ENCODE measurements around the gene CT45A9.
"Not testable (repeated sequence)": the region's sequence is repeated elsewhere in the genome, so short reads cannot be mapped to it uniquely, and the experiment has no call there.

CT45A9 gene

DNA sequence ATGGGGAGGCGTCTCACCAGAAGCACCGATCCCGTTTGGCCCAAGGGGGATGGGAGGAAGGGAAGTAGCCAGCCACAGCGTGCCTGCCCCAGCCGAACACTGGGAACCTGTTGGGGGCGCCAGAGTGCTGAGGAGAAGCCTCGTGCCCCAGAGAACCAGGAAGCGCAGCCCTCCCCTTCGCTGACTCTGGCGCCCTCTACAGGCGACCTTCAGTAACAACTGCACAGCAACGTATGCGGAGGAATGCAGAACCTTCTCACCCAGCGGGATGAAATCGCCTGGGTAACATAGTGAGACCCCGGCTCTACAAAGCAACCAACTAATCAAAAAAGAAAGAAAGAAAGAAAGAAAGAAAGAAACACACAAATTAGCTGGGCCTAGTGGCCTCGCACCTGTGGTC lies at the start of gene CT45A9:
TSS of gene CT45A9 (minus strand) at position 101 of the 400 bp plus-strand sequence. CDS start 3,751 bp downstream, outside the sequence.
- not testable (repeated sequence) for DNase-seq

DNA sequence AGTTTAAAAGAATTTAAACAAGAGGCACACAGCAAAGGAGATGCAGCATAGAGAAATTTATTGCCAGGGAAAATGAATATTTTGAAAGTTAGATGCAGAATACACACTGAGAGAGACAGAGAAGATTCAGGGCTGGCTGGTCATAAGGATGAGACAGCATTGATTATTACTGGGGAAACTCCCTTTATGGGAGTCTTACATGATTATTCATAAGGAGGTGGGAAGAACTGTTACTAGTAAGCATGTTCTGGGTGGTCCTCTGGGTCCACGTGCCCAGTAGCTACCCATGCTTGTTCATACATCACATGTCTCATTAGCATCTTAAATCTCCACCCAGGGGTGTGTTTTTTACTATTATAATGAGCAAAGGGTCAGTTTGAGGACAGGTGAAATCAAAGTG lies 48.9 kb upstream of the CT45A9 start:
- not testable (repeated sequence) for DNase-seq

DNA sequence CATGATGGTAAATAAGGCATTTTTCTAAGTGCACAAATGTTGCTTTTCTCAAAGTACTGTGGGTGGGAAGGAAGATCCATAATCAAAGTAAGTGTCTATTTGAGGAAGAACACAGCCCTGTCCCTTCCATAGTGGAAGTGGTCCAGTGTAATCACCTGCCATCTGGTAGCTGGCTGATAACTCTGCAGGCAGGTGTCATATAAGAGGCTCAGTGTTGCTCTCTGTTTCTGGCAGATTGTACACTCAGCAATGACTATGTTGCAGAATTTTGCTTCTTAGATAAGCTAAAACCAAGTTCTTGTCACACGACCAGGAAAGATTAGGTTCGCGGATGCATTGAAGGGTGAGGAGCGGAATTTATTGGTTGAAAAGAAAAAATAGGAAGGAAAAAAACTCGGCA lies 42.8 kb upstream of the CT45A9 start:
- no peak for DNase-seq

DNA sequence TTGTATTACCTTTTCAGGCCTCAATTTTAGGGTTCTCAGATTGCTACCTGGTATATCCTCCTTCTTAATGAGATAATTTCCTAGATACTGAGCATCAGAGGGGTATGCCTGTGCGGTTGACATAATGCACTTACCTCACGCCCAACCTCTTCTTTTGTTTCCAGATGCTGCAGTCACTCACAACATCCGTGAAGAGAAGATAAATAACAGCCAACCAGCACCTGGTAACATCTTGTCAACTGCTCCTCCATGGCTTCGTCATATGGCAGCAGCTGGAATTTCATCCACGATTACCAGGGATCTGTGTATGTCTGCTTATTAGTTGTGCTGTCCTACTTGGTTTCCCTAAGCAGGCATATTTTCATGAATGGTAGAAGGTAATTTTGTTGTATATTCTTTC lies 38.6 kb upstream of the CT45A9 start:
- DNase-seq: no peak

- DNase-seq: no peak
These were observed 21.7 kb upstream of the CT45A9 start, which contains the start of the genes CT45A10 and SAGE1 for GRCh38 chrX:135893294-135893817. TSS of gene CT45A10 (minus strand) at chrX:135893444. CDS start at chrX:135885344, 8,100 bp downstream. TSS of gene SAGE1 (plus strand) at chrX:135893716. CDS start at chrX:135896243, 2,527 bp downstream.

DNA sequence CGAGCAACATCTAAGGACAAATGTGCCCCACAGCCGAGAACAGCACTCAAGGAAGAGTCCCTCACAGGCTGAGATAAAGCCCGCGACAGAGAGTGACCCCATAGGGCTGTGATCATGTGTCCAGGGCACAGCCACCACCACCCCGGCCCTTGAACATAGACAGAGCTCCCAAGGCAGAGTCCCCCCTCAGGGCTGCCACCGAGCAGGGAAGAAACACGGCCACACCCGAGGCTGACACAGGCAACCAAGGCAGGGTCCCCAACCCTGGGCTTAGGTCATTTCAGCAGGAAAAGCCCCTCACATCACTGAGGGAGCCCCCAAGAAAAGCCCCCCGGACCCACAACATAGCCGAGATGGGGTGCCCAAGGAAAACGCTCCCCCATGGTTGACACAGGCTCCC lies 21.2 kb upstream of the CT45A9 start:
- DNase-seq: no peak

DNA sequence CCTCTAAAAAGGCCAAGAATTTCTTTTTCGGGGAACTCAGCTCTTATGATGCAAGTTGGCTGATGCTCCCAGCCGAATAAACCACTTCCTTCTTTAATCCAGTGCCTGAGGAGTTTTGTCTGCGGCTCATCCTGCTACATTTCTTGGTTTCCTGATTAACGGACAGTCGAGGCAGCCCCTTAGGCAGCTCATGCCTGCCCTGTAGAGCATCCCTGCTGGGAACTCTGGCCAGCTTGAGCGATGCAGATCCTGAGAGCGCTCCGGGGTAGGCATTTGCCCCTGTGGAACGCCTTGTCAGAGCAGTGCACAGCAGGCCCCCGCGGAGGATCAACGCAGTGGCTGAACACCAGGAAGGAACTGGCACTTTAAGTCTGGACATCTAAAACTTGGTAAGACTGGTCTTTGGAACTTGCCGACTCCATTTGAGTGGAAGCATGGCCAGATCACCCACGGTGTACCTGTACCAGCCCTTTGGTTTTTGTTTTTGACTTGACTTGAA lies 18.5 kb upstream of the CT45A9 start:
- no peak for DNase-seq

- not testable (repeated sequence) for DNase-seq
These were observed 17.4 kb upstream of the CT45A9 start for GRCh38 chrX:135888976-135889375.

GRCh38 chrX:135888230-135888629 lies 16.6 kb upstream of the CT45A9 start:
- not testable (repeated sequence) for DNase-seq

DNA sequence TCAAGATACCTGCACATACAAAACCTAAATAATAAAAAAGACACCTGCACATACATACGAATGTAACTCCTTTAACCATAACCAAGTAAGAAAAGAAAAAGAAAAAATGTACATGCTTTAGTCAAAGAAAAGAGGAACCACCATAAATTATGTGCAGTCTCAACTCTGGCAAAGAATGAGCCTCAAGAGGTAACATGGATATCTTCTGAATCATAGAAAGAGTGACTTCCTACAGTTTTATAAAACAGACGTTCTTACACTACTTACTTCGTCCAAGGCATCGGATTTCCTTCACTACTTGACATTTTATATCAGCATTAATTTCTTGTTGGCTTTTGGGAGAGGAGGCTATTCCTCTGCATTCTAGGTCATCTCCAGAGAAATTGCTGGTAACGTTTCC lies 11.1 kb upstream of the CT45A9 start:
- not testable (repeated sequence) for DNase-seq

GRCh38 chrX:135854438-135854837 lies 17.2 kb downstream of the CT45A9 start, which contains the start of gene CT45A8:
TSS of gene CT45A8 (minus strand) at chrX:135854538. CDS start at chrX:135850783, 3,755 bp downstream.
- not testable (repeated sequence) for DNase-seq

GRCh38 chrX:135837180-135837579 lies 34.4 kb downstream of the CT45A9 start, which contains the start of gene CT45A7:
TSS of gene CT45A7 (minus strand) at chrX:135837280. CDS start at chrX:135833533, 3,747 bp downstream.
- DNase-seq: not testable (repeated sequence)

DNA sequence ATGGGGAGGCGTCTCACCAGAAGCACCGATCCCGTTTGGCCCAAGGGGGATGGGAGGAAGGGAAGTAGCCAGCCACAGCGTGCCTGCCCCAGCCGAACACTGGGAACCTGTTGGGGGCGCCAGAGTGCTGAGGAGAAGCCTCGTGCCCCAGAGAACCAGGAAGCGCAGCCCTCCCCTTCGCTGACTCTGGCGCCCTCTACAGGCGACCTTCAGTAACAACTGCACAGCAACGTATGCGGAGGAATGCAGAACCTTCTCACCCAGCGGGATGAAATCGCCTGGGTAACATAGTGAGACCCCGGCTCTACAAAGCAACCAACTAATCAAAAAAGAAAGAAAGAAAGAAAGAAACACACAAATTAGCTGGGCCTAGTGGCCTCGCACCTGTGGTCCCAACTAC lies 51.7 kb downstream of the CT45A9 start, which contains the start of gene CT45A2:
TSS of gene CT45A2 (minus strand) at position 101 of the 400 bp plus-strand sequence. CDS start 3,747 bp downstream, outside the sequence.
- DNase-seq: not testable (repeated sequence)
